T-helper 2 cell (primary cell): ENCODE data around the gene GET4.
"Not testable (repeated sequence)": the region's sequence is repeated elsewhere in the genome, so short reads cannot be mapped to it uniquely, and the experiment has no call there.

Experiments
- DNase-seq, 5 experiments: peaks; one replicate each; pipeline versions ENCODE4 v3.0.0 to v3.0.0-alpha.2; 2012 to 2022

Gene GET4

GRCh38 chr7:871900-872537 is 4.3 kb upstream of the GET4 start:
- no peak for DNase-seq

- not testable (repeated sequence) for DNase-seq
Measured at GRCh38 chr7:872685-873084, 3.7 kb upstream of the GET4 start.

DNA sequence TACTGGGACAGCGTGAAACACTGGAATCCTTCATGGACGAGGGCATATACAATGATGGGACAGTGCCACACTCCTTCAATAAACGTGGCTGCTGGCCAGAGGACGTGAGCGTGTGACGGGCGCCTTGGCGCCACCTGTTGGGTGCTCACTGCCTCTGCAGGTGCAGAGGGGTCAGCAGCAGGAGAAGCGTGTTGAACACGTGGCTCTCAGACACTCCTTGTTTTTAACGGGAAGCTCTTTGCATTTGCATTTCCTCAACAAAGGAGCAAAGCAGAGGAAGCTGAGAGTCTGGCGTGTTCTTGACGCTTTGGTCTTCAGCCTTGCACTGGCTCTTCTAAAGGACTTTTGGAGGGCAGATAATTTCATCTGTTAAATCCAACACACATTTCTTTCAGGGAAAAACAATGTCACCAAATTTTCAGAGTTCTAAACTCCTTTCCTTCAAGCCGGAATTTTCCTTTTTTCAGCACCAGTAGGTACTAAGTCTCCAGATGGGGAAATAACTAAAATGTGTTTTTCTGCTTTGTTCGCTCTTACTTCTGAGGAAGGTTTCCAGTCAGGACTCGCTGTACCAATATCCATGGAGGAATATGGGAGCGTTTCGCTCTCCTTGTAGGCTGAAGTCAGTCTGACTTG is 2.9 kb upstream of the GET4 start:
- DNase-seq: peak; percentile 32 to 72 (median 55)

DNA sequence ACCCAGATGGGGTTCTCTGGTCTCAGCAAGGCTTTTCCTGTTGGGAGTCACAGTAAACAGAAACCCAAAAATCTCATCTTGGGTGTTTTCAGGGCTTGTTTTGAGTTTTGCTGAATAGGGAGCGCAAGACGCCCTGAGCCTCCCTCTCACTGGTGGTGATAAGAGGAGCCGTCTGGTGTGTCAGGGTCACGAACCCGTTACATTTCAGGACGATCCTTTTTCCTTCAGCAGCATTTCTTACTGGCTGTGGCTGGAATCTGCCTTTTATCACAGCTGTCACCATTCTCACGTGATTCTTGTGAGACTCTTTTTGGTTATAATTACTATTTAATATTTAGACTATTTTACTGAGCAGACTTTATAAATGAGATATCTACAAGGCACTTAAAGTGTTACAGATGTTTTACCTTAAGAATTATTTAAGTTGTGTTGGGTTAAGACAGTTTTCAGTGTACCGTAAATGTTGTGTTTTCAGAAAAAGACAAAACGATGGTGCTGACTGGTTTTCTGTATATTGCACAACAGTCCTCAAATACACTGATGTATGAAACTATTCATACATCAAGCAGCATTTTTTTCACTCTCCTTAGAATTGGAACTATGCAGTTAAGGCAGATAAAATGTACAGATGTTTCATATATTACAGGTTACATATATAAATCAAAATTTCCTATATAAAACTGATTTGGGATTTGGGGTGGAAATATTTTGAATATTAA is 2.2 kb upstream of the GET4 start:
- DNase-seq: no peak

GRCh38 chr7:875051-875450 is 1.3 kb upstream of the GET4 start:
- DNase-seq: no peak

- DNase-seq: no peak
Measured at GRCh38 chr7:875476-876076, 778 bp upstream of the GET4 start.

- peak in 1 of 5 experiments; percentile 42 for DNase-seq
Measured at GRCh38 chr7:876972-877311, 588 bp downstream of the GET4 start.

- DNase-seq: peak in 1 of 5 experiments; percentile 10
Measured at GRCh38 chr7:877312-878232, 1.2 kb downstream of the GET4 start.

DNA sequence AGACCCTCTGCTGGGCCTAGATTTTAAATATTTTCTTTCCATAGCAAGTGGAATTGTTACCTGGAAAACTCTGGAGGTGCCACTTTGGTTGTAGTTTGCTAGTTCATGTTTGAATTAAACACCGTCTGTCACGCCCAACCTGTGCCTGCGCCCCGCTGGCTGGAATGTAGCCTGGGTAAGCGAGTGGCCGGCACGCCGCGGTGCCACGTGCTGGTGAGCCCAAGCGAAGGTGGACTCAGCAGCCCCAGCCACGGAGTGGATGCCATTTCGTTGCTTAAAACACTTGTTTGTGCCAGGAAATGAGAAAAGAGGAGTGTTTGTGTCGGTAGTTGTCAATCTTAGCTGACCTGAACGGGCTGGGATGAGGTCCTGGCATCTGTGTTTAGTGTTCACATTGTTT is 2.7 kb downstream of the GET4 start:
- no peak for DNase-seq

GRCh38 chr7:879706-880105 is 3.4 kb downstream of the GET4 start:
- DNase-seq: no peak

- DNase-seq: no peak
Measured at GRCh38 chr7:880450-880849, 4.1 kb downstream of the GET4 start.

DNA sequence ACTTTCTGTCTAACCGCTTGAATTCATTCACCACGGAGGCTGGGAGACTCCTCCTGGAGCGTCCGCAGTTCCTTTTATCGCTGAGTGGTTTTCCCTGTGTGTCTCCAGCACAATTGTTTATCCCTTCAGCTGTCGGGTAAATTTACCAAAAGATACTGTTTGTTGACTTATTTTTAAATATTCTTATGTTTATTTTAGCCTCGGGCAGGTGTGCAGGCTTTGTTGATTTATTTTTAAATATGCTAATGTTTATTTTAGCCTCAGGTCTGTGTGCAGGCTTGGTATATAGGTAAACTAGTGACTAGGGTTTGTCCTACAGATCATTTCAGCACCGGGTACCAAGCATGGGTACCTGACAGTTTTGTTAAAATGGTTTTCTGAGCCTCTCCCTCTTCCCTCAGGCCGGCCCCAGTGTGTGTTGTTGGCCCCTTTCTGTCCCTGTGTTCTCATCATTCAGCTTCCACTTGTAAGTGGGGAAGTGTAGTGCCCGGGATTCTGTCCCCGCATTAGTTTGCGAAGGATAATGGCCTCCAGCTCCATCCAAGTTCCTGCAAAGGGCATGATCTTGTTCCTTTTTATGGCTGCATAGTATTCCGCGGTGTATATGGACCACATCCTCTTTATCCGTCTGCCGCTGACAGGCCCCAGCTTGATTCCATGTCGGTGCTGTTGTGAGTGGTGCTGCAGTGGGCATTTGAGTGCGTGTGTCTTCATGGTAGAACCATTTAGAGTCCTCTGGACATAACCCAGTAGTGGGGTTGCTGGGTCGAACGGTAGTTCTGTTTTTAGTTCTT is 5.3 kb downstream of the GET4 start:
- no peak for DNase-seq

DNA sequence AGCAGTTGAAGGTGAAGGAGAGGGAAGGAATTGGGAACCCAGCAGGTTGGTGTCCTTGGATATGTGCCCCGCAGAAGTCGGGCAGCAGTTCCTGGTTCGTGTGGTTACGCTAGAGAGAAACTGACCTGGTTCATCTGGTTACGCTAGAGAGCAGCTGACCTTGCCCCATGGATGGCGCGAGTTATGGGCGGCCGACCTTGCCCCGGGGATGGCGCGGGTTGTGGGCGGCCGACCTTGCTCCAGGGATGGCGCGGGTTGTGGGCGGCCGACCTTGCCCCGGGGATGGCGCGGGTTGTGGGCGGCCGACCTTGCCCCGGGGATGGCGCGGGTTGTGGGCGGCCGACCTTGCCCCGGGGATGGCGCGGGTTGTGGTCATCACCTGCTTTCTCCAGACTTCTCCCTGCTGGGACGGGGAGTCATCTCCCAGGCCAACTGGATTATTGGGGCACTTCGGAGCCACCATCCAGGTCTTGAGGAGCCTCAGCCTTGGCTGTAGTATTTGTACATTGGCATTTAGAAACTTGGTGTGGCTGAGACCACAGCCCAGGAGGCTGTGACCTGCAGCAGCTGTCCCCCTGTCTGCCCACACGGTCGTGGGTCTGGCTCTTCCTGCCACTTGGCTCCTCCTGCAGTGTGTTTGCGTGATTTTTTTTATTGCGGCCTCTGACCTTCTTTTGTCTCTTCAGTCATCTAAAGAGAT is 6.1 kb downstream of the GET4 start:
- DNase-seq: no peak

- no peak for DNase-seq
Measured at GRCh38 chr7:883055-884021, 7.0 kb downstream of the GET4 start.

DNA sequence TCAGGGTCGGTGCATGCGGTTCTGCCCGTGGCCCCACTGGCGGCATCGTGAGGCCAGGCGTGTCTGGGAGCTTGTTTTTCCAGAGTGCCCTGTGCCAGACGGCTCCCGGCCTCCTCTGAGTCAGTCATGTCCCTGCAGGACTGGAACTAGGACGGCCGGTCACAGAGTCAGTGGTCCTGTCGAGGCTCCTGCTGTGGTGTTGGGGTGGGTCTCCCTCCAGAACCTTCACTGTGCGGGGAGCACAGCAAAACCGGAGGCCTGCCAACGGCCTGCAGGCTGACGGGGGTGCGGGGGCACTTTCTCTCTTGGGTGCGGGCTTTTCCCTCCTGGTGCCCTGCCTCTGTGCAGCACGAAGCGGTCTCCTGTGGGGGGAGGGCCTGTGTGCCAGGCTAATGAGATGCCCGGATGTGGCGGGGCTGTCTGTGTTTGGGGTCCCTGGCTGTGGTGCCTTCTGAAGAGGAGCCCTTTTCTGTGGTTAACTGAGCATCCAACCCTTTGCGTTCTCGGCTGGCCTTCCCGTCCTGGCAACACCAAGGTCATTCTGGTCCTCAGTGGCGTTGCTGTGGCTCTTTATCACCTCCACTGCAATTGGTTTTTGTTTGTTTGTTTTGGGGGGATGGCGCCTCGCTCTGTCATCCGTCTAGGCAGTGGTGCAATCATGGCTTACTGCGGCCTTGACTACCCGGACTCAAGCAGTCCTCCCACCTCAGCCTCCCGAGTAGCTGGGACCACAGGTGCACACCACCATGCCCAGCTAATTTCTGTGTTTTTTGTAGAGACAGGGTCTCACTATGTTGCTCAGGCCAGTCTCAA is 8.0 kb downstream of the GET4 start:
- no peak for DNase-seq

DNA sequence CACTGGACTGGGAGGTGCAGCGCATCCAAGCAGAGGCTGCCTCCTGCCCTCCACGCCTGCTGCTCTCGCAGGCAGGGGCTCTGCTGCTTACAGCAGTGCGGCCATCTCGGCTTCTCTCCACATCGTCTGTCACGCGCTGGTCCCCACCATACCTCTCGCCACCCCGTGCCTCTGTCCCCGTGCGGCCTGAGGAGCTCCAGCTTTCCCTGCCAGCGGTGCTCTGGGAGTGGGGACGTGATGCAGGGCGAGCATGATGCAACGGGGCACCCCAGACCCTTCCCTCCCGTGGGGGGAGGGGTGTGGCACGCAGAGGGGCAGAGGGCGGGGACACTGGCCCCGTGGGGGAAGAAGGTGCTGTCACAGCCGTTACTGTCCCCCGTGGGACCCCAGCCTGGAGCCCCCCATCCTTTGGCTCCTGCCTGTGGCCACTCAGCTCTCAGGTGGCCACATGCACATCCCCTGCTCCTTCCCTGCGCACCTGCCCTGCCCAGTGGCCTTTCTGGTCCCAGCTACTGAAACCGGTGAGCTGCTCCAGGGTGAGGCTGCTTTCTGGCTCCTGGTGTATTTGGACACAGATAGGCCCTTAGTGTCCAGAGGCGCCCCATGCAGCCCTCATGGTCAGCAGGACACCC is 9.0 kb downstream of the GET4 start:
- no peak for DNase-seq

GRCh38 chr7:885893-886625 is 9.7 kb downstream of the GET4 start:
- DNase-seq: no peak
